ENCODE measurements around the gene ZNF841.
A peak's percentile ranks its signal among the peaks of the same experiment; 100 is the strongest.
"Not testable (repeated sequence)": the region's sequence is repeated elsewhere in the genome, so short reads cannot be mapped to it uniquely, and the experiment has no call there.

ZNF841 gene

DNA sequence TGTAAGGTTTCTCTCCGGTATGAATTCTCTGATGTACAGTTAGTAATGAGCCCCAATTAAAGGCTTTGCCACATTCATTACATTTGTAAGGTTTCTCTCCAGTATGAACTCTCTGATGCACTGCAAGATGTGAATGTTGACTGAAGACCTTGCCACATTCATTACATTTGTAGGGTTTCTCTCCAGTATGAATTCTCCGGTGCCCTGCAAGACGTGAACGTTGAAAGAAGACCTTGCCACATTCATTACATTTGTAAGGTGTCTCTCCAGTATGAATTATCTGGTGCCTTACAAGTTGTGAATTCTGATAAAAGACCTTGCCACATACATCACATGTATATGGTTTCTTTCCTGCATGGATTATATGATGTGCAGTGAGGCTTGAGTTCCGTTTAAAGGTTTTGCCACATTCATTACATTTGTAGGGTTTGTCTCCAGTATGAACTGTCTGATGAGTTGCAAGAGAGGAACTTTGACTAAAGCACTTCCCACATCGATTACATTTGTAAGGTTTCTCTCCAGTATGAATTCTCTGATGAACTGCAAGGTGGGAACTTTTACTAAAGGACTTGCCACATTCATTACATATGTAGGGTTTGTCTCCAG, 29.2 kb downstream of the ZNF841 start:
- no peak for DNase-seq

GRCh38 chr19:52065399-52065798, 30.2 kb downstream of the ZNF841 start:
- DNase-seq, result no peak

DNA sequence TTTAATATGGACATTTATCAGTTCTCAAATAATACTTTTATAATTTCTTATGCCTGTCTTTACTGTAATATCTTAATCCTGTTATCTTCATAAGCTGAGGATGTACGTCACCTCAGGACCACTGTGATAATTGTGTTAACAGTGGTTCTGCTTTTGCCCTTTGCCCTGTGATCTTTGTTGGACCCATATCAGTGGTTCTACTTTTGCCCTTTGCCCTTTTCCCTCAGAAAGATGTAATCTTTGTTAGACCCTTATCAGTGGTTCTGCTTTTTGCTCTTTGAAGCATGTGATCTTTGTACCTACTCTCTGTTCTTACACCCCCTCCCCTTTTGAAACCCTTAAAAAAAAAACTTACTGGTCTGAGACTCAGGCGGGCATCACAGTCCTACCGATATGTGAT, 39.1 kb downstream of the ZNF841 start:
- not testable (repeated sequence) for DNase-seq

- DNase-seq, result not testable (repeated sequence)
Observed at GRCh38 chr19:52051736-52052135, 43.8 kb downstream of the ZNF841 start.

DNA sequence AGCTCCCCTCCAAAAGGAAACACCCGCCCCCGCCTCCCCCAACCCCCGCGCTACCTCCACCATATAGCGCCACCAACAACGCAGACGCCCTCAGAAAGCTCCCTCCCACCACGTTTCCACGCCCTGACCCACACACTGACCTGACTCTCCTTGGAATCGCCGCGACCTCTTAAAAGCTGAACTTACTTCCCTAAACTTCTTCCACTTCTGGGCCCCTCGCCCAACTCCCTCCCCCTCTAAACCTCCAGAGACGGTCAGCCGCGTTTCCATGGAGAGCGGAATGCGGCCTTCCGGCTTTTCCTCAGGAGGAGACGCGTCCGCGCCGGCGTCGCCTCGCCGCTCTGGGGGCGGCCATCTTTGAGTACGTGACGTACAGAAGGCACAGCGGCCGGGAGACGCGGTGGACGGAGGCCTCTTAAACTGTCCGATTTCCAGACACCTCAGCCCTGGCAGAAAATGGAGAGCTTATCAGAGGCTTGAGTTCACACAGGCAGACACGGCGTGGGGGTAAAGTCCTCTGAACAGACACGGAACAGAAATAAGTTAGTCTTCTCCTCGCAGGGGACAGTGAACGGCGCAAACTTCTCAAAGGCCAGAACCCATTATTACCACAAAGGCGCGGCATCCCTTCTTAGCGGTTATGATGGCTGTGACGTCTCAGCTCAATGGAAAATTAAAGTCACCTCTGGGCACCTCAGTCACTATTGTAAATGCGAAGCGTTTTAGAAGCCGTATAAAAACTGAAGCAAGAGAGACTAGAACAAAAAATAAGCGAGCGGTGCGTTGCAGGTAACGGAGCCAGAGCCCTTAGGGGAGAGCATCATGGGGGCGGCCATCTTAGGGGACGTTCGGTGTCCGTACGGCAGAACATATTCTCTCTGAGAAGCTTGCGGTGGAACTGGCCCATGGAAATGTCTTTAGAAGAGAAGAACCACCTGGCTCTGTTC, 46.7 kb downstream of the ZNF841 start, which contains the start of gene ZNF432:
TSS of gene ZNF432 (minus strand) at position 284 of the 947 bp plus-strand sequence. CDS start 1,970 bp downstream, outside the sequence.
- DNase-seq, result peak; percentile 97

DNA sequence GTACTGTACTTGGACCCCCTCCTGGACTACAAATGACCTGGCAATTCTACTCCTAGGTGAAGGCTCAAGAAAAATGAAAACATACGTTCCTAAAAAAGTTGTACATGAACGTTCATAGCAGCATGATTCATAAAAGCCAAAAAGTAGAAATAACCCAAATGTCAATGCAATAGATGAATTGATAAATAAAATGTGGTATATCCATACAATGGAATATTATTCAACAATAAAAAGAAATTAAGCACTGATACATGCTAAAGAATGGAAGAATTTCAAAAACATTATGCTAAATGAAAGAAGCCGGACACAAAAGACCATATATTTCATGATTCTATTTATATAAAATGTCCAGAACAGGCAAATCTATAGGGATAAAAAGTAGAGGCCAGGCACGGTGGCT, 56.4 kb downstream of the ZNF841 start:
- no peak for DNase-seq

DNA sequence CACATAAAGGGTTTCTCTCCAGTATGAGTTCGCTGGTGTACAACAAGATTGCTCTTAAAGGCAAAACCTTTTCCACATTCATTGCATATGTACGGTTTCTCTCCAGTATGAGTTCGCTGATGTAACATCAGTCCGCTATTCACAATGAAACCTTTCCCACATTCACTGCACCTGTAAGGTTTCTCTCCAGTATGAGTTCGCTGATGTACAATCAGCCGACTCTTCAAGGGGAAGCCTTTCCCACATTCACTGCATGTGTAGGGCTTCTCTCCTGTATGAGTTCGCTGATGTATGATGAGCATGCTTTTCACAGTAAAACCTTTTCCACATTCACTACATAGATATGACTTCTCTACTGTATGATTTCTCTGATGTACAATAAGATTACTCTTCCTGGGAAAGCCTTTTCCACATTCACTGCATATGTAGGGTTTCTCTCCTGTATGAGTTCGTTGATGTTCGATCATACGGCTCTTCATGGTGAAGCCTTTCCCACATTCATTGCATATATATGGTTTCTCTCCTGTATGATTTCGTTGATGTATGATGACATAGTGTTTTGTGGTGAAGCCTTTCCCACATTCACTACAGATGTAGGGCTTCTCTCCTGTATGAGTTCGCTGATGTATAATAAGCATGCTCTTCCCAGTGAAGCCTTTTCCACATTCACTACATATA, 61.4 kb downstream of the ZNF841 start:
- DNase-seq, result no peak

- peak; percentile 52 for DNase-seq
Observed at GRCh38 chr19:52028780-52029123, 66.8 kb downstream of the ZNF841 start.

DNA sequence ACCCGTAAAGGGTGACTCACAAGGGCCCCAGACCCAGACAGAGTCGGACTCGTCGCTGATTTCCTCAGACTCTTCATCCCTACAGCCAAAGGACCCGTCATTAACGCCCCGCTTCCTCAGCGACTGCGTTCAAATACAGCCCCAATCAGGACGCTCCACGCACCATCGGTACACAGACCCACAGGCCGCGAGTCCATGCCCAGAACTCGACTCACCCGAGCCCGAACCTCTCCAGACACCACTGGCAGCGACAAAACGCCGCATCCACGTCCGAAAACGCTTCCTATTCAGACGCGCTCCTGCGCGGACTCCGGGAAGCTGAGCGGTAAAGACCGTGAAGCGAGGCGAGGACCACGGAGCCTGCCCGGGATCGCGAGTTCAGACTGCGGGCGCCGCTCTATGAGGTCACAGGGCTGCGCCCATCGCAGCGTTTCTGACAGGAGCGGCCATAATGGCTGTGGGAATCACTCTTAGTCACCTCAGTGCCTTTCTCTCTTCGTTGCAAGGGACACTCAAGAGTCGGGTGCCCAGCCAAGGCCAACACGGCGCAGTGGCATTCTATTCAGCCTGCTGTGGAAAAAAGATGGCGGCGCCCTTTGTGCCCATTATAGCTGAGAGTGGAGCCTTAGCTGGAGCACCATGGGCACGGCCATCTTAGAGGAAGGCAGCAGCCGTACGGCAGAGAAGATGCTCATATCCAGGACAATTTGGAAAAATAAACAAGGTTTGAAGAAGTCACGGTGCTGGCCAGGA, 67.4 kb downstream of the ZNF841 start, which contains the start of gene ZNF614:
TSS of gene ZNF614 (minus strand) at position 353 of the 753 bp plus-strand sequence. CDS start 2,634 bp downstream, outside the sequence.
- peak; percentile 88 for DNase-seq

- not testable (repeated sequence) for DNase-seq
Observed at GRCh38 chr19:52026255-52026990, 69.1 kb downstream of the ZNF841 start.

DNA sequence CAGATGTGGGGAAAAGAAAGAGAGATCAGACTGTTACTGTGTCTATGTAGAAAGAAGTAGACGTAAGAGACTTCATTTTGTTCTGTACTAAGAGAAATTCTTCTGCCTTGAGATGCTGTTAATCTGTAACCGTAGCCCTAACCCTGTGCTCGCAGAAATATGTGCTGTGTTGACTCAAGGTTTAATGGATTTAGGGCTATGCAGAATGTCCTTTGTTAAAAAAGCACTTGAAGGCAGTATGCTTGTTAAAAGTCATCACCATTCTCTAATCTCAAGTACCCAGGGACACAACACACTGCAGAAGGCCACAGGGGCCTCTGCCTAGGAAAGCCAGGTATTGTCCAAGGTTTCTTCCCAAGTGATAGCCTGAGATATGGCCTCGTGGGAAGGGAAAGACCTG, 71.1 kb downstream of the ZNF841 start:
- DNase-seq, result not testable (repeated sequence)

GRCh38 chr19:52022193-52022592, 73.4 kb downstream of the ZNF841 start:
- no peak for DNase-seq

GRCh38 chr19:52020506-52020905, 75.1 kb downstream of the ZNF841 start:
- no peak for DNase-seq

All from NCI-H69 (cell line).